DMS114 treated with DMSO at 0.1 percent for 48 hours (cell line): Measurements from ENCODE around the gene TSGA10IP.

Experiments
- DNase-seq: peaks from one replicate; lab custom pipeline; 2025; ENCODE audit not compliant: unreplicated experiment; lab: John Stamatoyannopoulos, UW

The TSGA10IP gene

DNA sequence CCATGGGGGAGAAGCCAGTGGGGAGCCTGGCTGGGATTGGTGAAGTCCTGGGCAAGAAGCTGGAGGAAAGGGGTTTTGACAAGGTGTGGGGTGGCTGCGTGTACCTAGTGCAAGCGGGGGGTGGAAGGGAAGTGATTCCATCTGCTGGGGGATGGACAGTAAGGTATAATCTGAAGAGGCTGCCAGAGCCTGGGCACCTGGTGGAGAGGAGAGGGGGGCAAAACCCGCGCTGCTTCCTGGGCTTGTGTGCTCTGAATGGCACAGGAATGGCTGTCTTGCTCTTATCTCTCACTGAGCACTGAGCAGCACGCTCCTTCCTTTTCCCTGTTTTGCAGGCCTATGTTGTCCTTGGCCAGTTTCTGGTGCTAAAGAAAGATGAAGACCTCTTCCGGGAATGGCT is 58.0 kb downstream of the TSGA10IP start:
- DNase-seq: no peak

DNA sequence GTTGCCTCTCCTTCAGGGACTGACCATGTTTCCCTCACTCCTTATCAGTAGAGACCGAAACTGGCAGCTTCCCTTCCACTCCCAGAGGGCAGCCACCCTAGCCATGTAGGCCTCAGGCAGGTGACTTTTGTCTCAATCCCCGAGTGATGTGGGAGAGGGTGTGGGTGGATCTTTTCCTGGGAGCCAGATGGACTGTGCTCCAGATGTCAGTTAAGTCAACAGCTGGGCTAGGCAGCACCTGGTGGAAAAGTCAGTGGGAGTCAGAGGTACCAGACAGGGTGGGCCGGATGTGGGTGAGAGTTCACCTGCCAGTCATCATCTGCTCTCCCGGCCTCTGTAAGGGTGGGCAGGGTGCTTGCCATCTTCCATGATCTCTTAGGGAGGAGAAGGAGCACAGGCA is 58.9 kb downstream of the TSGA10IP start:
- no peak for DNase-seq

DNA sequence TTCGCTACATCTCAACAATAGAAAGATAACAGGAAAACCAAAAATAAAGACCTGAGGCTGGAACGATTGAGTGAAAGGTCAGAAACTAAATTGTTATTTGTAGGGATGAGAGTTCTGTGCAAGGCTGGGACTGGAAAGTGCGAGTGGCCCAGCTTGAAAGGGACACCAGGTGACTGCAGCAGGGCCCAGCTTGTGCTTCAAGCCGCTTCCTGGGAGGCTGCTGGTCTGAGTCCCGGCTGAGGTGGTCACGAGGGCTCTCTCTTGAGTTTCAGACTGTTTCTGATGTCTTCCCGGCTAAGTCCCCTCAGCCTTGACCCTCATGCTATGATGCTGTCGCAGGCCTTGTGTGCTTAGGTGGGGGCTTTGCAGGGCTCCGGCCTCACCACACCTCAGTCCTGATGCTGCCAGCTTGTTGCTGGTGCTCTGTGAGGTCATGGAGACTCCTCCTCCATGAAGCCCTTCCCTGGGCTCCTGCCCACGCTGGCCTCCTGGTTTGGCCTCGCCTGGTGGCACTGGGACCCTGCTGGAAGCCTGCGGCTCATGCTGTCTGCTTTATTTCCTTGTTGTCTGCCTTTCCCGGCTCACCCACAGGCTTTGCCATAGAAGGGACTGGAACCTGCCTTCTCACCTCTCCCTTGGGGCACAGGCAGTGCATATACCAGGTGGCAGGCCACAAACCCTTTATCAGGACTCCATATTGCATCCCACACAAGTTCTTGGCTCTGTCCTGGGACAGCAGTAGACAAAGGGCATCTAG is 61.0 kb downstream of the TSGA10IP start:
- DNase-seq: no peak

DNA sequence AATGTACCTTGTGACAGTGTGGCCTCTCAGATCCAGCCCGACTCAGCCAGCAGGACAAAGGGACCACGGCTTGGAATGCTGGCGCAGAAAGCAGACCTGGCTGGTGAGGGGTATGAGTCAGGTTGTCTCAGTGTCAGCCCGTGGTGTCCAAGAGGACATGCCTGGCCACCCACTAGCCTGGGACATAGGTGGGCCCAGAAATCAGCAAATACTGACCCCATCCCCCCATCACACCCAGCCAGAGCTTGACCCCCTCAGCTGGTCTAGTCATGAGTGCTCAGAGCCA is 61.6 kb downstream of the TSGA10IP start:
- no peak for DNase-seq

DNA sequence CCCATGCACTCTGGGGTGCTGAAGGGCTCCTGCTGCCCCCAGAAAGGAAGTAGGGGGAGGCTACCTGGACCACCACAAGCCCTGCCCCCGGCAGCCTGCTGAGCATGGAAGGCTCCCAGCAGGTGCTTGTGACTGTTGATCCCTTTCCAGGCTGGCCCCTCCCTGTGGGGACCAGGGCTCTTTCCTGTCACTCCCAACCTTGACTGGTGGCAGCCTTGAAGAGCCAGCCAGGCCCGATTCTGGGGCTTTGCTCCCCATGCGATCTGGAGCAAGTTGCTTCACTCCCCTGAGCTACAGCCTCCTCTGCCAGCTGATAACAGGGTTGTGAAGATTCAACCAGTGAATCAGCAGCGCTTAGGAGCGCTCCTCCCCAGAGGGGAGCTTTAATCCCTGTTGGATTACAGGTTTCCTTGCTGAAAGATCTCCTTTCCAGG is 61.9 kb downstream of the TSGA10IP start:
- no peak for DNase-seq

DNA sequence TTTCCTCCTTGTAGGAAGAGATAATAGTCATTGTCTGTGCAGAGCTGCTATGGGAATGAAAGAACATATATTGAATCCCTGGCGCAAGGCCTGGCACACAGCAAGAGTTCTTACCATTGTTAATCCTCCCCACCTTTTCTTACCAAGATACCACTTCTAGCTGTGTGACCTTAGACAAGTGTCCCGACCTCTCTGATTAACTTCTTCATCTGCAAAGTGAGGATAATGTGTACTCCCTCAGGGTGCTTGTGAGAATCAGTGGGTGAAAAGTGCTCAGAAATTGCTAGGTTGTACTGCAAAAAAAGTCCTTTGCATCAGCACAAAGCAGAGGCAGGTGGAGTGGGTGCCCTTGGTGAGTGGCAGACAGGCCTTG is 62.8 kb downstream of the TSGA10IP start:
- DNase-seq: no peak

DNA sequence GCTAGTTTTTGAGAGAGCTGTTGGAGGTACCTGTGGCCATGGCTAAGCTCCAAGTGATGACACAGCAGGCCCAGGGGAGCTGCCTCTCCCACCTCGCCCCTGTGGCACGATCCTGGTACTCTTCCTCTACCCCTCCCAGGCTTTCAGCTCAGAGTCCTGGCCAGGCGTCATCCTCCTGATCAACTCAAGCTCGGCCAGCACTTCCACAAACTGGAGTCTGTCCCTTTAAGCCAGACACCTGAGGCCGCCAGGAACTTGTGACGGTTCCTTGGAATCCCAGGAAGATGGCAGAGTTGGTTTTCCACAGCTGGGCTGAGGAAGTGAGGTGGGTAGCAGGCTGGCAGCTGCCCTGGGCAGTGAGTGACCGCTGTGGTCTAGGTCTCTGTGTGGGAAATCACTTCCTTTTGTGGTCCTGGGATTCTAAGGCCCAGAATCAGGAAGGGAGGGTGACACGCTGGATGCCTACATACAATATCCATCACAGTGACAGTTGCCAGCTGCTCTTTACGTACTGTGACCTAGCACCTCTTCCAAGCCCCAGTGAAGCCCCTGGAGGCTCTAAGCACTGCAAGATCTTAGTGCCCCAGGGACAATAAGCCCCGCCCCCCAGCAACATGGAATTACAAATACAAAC is 63.3 kb downstream of the TSGA10IP start:
- no peak for DNase-seq
